HG02885 (cell line): ENCODE results near the gene OR6J1.
"Not testable (repeated sequence)": the region's sequence is repeated elsewhere in the genome, so short reads cannot be mapped to it uniquely, and the experiment has no call there.

Experiments
- ATAC-seq: cut with Tn5 transposase; IDR thresholded peaks from one replicate; pipeline ENCODE4 v1.9.1; 2021; ENCODE audit warnings: mild to moderate bottlenecking; ENCODE audit not compliant: unreplicated experiment, poor library complexity

Gene OR6J1

GRCh38 chr14:22653012-22653621, 9.0 kb upstream of the OR6J1 start:
- peak; percentile 66 for ATAC-seq

GRCh38 chr14:22651586-22651985, 7.4 kb upstream of the OR6J1 start:
- no peak for ATAC-seq

GRCh38 chr14:22650960-22651521, 6.9 kb upstream of the OR6J1 start:
- ATAC-seq = peak; percentile 59

GRCh38 chr14:22650046-22650739, 6.0 kb upstream of the OR6J1 start:
- no peak for ATAC-seq

- no peak for ATAC-seq
Measured at GRCh38 chr14:22648506-22648905, 4.4 kb upstream of the OR6J1 start.

- ATAC-seq = no peak
Measured at GRCh38 chr14:22646570-22647254, 2.6 kb upstream of the OR6J1 start.

- ATAC-seq = no peak
Measured at GRCh38 chr14:22641846-22642245, 2.3 kb downstream of the OR6J1 start.

GRCh38 chr14:22640192-22640591, 4.0 kb downstream of the OR6J1 start:
- no peak for ATAC-seq

- not testable (repeated sequence) for ATAC-seq
Measured at GRCh38 chr14:22635980-22636379, 8.2 kb downstream of the OR6J1 start.

- no peak for ATAC-seq
Measured at GRCh38 chr14:22634233-22634900, 9.8 kb downstream of the OR6J1 start.

GRCh38 chr14:22630486-22630885, 13.7 kb downstream of the OR6J1 start:
- ATAC-seq = no peak

- ATAC-seq = no peak
Measured at GRCh38 chr14:22630066-22630465, 14.1 kb downstream of the OR6J1 start.

- no peak for ATAC-seq
Measured at GRCh38 chr14:22629361-22629760, 14.8 kb downstream of the OR6J1 start.

- no peak for ATAC-seq
Measured at GRCh38 chr14:22627506-22628263, 16.5 kb downstream of the OR6J1 start.

- ATAC-seq = no peak
Measured at GRCh38 chr14:22626590-22626989, 17.6 kb downstream of the OR6J1 start.

GRCh38 chr14:22623047-22623446, 21.1 kb downstream of the OR6J1 start:
- ATAC-seq = no peak

- ATAC-seq = no peak
Measured at GRCh38 chr14:22622255-22622654, 21.9 kb downstream of the OR6J1 start.

- ATAC-seq = not testable (repeated sequence)
Measured at GRCh38 chr14:22615765-22616164, 28.4 kb downstream of the OR6J1 start.

GRCh38 chr14:22614240-22614799, 29.8 kb downstream of the OR6J1 start:
- ATAC-seq = peak; percentile 59
